Measurements from ENCODE around the gene HSDL2. TPM values are rescaled to one million over a fixed set of nuclear protein-coding genes. Genes with fewer than 3 reads are reported as not detected.
A peak's percentile ranks its signal among the peaks of the same experiment; 100 is the strongest.
"Not testable (repeated sequence)": the region's sequence is repeated elsewhere in the genome, so short reads cannot be mapped to it uniquely, and the experiment has no call there.

HSDL2 gene
- total RNA-seq, 1 experiment from 2014 or later, result 32.1 TPM

DNA sequence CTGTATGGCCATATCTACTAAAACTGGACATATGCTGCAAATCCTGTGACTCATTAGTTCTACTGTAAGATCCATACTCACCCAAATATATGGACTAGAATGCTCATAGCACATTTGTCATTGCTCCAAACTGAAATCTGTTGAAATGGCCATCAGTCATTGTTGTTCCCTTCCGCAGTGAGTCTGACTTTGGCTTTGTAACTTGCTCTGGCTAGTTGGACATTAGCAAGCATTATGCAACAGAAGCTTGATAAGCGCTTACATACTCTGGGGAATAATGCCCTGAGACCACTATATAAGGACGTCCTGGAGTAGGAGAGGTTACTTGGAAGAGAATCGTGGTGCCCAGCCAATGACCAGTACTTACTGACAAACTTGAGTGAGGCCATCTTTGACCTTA lies 115.7 kb downstream of the HSDL2 start:
- no peak for DNase-seq
- H3K4me3 ChIP-seq, result no peak overlapping the region
- no peaks in the 10 kb centered on the region for H3K27me3 ChIP-seq
- peaks cover 4% of the 10 kb centered on the region; the same call in 1 of the 2 replicates for H3K9me3 ChIP-seq
- peaks cover 10% of the 10 kb centered on the region for H3K36me3 ChIP-seq

DNA sequence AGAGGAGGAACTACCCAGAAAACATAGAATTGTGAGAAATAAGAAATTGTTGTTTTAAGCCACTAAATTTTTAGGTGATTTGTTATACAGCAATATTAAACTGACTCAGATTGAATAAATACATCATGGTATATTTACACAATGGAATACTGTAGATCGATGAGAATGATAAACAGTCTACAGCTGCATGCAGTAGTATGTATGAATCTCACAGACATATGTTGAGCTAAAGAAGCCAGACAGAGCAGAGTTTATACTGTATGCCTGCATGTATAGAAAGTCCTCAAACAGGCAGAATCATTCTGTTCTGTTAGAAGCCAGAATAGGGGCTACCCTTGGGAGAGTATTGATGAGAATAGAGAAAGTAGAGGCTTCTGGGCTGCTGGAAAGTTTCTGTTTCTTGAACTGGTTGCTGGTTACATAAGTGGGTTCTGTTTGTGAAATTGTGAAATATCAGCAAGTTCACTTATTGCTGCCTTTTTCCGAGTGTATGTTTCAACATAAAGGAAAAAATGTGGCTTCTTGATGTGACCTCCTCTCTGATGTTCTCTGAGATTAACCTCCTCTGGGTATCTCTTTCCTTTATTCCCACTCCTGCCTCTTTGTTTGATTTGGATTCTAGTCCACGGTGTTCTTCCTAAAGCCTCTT lies 116.3 kb downstream of the HSDL2 start:
- no peak for DNase-seq
- Histone ChIP-seq H3K36me3 (peaks cover 10% of the 10 kb centered on the region), H3K4me3 (no peak overlapping the region), H3K9me3 (peaks cover 4% of the 10 kb centered on the region; the same call in 1 of the 2 replicates), H3K27me3 (no peaks in the 10 kb centered on the region)

DNA sequence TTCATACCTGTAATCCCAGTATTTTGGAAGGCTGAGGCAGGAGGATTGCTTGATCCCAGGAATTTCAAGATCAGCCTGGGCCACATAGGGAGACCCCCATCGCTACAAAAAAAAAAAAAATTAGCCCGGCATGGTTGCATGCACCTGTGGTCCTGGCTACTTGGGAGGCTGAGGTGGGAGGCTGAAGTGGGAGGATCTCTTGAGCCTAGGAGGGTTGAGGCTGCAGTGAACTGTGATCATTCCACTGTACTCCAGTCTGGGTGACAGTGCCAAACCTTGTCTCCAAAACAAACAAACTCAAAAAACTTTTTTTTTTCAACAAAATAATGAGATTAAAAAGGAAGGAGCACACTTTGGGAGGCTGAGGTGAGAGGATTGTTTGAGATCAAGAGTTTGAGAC lies 120.9 kb downstream of the HSDL2 start:
- Histone ChIP-seq H3K27me3 (no peaks in the 10 kb centered on the region), H3K9me3 (no peaks in the 10 kb centered on the region), H3K4me3 (no peak overlapping the region), H3K36me3 (no peaks in the 10 kb centered on the region; the same call in 1 of the 2 replicates)
- no peak for DNase-seq

DNA sequence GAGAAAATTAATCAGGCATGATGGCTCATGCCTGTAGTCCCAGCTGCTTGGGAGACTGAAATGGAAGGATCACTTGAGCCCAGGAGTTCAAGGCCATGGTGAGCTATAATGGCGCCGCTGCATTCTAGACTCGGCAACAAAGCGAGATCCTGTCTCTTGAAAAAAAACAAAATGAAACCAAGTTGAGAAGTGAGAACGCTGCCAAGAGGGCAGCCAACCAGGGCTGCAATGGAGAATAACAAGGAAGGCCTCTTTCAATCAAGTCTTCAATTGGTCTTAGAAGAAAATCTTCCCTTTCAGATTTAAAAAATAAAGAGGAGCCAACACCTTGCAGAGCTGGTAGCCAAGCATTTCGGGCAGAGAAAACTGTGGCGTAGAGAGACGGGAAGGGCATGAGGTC lies 121.4 kb downstream of the HSDL2 start:
- H3K36me3 ChIP-seq, result no peaks in the 10 kb centered on the region
- H3K4me3 ChIP-seq, result peak overlapping the region; percentile 16
- no peaks in the 10 kb centered on the region for H3K9me3 ChIP-seq
- peak; percentile 11 for DNase-seq
- H3K27me3 ChIP-seq, result no peaks in the 10 kb centered on the region

DNA sequence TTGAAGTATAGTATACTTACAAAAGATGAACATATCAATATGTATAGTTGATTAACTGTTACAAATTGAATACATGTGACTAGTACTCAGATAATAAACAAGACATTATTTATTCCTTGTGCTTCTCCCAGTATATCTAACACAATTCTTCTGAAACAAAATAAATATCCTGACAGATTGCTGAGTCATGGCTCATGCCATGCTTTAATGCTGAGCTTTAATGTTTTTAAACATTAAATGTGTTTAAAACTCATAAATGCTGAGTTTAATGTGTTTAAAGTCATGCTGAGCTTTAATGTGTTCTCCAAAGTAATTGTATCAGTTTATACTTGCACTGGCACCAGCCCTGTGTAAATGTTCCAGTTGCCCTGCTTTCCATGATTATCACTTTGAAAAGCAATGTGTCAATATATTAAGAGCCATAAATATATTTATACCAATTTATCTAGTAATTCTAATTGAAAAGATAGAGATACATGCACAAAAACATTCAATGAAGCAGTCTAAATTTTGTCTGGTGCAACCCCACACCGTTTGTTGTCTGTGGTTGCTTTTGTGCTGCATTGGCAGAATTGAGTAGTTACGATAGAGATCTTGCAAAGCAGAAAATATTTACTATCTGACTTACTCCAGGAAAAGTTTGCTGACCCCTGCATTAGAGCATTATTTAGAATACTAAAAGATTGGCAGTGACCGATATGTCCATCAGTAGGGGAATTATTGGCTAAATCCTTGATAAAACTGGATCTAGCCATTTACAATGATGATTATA lies 122.5 kb downstream of the HSDL2 start:
- Histone ChIP-seq H3K27me3 (no peaks in the 10 kb centered on the region), H3K36me3 (no peaks in the 10 kb centered on the region), H3K9me3 (no peaks in the 10 kb centered on the region), H3K4me3 (no peak overlapping the region)
- no peak for DNase-seq

DNA sequence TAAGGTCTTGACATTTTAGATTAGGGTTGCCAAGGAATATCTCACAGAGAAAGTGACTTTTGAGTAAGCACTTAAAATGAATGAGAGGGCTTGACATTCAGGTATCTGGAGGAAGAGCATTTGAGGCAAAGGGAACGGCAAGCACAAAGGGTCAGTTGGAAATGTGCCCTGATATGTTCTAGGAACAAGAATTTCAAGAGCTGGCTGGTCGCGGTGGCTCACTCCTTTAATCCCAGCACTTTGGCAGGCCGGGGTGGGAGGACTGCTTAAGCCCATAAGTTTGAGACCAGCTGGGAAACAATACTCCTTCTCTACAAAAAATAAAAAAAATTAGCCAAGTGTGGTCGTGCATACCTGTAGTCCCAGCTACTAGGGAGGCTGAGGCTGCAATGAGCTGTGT lies 123.3 kb downstream of the HSDL2 start:
- no peaks in the 10 kb centered on the region for H3K9me3 ChIP-seq
- H3K36me3 ChIP-seq, result no peaks in the 10 kb centered on the region
- H3K4me3 ChIP-seq, result no peak overlapping the region
- H3K27me3 ChIP-seq, result no peaks in the 10 kb centered on the region
- DNase-seq, result no peak

DNA sequence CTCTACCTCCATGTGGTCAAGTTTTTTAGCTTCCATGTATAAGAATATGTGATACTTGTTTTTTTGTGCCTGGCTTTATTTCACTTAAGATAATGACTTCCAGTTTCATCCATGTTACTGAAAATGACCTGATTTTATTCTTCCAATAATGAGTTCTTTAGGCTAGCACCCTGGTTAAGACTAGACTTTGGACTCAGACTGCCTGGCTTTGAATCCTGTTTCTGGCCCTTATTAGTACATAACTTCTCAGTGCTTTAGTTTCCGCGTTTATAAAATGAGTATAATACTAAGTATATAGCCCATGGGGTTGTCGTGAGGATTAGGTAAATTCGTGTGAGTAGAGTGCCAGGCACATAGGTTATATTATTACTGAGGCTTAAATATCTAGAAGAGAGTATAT lies 125.2 kb downstream of the HSDL2 start:
- Histone ChIP-seq H3K36me3 (no peaks in the 10 kb centered on the region), H3K4me3 (no peak overlapping the region), H3K9me3 (no peaks in the 10 kb centered on the region), H3K27me3 (no peaks in the 10 kb centered on the region)
- no peak for DNase-seq

DNA sequence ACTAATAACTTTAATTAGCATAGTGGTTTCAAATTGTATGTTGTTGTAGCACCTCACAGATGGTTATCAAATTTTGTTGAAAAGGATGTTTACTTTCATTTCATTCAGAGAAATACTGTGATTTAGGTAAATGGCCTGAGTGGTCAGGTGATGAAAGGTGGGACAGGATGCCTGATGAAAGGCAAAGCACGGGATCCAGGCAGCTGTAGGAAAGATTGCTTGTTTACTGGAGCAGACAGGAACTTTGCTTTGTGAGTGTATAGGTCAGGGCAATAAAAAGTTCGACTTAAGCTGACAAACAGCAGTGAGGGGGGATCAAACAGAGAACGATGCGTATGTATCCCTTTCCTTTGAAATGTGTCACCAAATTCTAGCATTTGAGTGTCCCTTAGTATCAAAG lies 125.7 kb downstream of the HSDL2 start:
- Histone ChIP-seq H3K27me3 (no peaks in the 10 kb centered on the region), H3K4me3 (no peak overlapping the region), H3K9me3 (no peaks in the 10 kb centered on the region), H3K36me3 (no peaks in the 10 kb centered on the region)
- no peak for DNase-seq

DNA sequence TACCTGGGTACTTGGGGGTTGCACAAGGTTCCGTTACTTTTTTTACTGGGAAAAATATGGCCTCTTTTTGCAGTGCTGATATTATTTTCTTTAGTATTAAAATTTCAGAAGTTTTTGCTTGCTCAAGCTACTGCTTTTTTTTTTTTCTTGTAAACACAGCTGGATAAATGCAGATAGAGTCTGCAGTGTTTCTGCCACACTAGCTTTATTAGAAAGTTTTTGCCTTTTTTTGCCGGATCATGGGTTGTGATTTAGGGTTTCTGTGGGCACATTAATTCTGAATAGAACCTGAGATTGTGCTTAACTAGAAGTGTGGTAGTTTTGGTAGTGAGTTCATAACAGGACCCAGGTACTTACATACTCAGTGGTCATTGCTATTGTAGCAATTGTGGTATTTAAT lies 126.7 kb downstream of the HSDL2 start:
- no peaks in the 10 kb centered on the region for H3K27me3 ChIP-seq
- no peaks in the 10 kb centered on the region for H3K9me3 ChIP-seq
- DNase-seq, result no peak
- H3K4me3 ChIP-seq, result no peak overlapping the region
- H3K36me3 ChIP-seq, result no peaks in the 10 kb centered on the region

DNA sequence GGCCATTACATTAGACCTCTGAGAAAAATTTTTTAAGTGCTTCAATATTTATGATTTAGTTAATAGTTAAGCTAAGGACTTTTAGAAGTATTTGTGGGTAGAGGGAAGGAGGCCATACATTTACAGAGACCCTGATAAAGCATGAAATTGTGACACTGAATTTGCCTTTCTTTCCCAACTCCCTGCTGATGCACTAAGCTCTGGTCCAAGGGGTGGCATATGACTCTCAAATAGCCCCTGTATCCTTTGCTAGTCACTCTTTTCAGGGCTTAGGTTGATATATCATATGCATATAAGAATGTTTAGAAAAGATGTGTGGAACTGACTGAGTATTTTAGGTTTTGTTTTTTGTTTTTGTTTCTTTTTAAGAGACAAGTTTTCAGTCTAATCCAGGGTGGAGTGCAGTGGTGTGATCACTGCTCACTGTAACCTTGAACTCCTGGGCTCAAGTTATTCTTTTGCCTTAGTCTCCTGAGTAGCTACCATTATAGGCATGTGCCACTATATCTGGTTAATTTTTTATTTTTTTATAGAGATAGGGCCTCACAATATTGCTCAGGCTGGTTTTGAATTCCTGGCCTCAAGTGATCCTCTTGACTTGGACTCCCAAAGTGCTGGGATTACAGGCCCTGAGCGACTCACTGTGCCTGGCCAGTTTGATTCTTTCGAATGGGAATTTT lies 127.2 kb downstream of the HSDL2 start:
- Histone ChIP-seq H3K4me3 (no peak overlapping the region), H3K9me3 (no peaks in the 10 kb centered on the region), H3K36me3 (no peaks in the 10 kb centered on the region), H3K27me3 (no peaks in the 10 kb centered on the region)
- DNase-seq, result no peak

DNA sequence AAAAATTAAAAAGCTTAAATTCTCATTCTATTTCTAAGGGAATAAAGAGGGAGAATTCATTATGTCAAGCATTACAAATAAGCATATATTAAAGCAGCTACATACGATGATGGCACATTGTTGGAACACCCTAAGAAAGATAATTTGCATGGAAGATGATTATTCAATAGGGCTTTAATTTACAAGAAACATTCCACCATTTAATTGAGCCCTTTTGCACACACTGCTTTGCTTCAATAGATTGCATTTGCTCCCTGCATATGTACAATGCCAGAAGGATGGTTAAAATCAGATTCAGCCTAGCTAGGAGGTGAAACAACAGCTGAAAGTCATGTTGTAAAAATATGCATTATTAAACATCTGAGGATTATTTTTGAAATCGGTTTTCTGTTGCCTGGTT lies 128.5 kb downstream of the HSDL2 start:
- Histone ChIP-seq H3K9me3 (no peaks in the 10 kb centered on the region), H3K27me3 (no peaks in the 10 kb centered on the region), H3K4me3 (no peak overlapping the region), H3K36me3 (no peaks in the 10 kb centered on the region)
- DNase-seq, result no peak

DNA sequence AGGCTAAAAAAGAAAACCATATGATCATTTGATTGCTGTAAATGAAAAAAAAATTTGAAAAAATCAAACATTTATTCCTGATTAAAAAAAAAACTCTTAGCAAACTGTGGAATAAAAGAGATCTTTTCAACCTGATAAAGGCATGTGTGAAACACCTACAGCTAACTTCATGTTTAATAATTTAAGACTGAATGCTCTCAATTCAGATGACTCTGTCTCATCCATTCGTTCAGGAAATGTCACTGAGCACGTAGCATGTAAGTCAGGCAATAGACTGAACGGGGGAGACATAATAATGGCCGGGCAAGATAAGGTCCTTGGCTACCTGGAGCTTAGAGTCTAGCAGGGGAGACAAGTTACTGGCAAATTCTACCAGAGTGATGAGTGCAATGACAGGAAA lies 132.5 kb downstream of the HSDL2 start:
- not testable (repeated sequence) for DNase-seq, H3K9me3 ChIP-seq, H3K36me3 ChIP-seq, H3K27me3 ChIP-seq, H3K4me3 ChIP-seq

DNA sequence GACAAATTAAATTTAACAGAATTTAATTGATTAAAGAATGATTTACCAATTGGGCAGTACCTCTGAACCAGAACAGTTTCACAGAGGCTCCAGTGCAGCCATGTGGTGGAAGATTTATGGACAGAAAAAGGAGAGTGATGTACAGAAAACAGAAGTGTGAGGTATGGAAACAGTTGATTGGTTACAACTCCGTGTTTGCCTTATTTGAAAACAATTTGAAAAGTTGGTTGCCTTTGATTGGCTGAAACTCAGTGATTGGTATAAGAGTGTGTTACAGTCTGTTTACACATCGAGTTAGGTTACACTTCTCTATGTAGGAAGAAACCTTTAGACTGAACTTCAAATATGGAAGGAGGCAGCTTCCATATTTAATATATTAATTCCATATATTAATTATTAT lies 136.9 kb downstream of the HSDL2 start:
- H3K9me3 ChIP-seq, result no peaks in the 10 kb centered on the region
- no peaks in the 10 kb centered on the region for H3K36me3 ChIP-seq
- no peaks in the 10 kb centered on the region for H3K27me3 ChIP-seq
- DNase-seq, result no peak
- no peak overlapping the region for H3K4me3 ChIP-seq

DNA sequence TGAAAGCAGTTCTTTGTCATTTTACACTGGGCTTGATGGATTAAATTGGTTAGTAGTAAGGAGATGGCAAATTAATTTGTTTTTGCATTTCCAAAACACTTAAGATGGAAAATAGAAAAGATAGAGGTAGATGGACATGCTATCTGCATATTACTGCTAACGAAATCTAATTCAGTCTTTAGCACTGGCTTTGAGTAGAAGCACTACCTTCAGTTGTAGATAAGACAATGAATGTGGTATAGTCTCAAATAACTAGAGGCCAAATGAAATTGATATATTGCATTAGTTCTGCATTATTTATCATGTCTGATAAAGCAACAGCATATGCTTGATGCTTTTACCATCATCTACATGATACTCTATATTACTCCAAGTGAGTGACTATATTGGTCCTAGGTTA lies 140.2 kb downstream of the HSDL2 start:
- H3K9me3 ChIP-seq, result no peaks in the 10 kb centered on the region
- no peaks in the 10 kb centered on the region for H3K36me3 ChIP-seq
- H3K4me3 ChIP-seq, result no peak overlapping the region
- H3K27me3 ChIP-seq, result no peaks in the 10 kb centered on the region
- no peak for DNase-seq

DNA sequence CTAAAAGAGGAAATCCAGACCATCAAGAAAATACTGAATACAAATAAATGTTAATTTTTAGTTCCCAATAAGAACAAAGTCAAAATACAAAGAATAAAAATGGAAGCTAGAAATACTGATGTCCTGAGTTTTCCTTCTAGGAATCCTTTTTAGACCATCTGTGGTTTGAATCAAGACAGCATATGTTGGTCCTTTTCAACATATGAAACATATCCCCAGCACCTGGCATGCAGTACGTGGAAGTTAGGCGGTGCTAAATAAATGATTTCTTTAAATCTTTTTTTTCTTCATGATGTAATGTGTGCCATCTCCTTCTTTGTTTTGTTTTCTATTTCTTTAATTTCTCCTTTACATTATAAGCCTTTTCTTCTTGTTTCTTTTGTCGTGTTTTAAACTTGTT lies 140.7 kb downstream of the HSDL2 start:
- Histone ChIP-seq H3K36me3 (no peaks in the 10 kb centered on the region), H3K4me3 (no peak overlapping the region), H3K9me3 (no peaks in the 10 kb centered on the region), H3K27me3 (no peaks in the 10 kb centered on the region)
- DNase-seq, result no peak
